Measurements from ENCODE around the gene SIPA1L3.

- TF ChIP-seq CTCF (conservative IDR thresholded peaks at IDR 0.05; ENCODE audit: low read depth in 2 of 2) = no peak
- no peak for TF ChIP-seq EZH2 (IDR thresholded peaks at IDR 0.05; ENCODE audit: low read depth, unreplicated experiment)
- TF ChIP-seq POLR2AphosphoS5 (IDR thresholded peaks at IDR 0.05; ENCODE audit: low read depth) = no peak
- no peak for TF ChIP-seq CREB1 (CRISPR knock-in tag; IDR thresholded peaks at IDR 0.05; ENCODE audit: low read depth)
- no peak for TF ChIP-seq EZH2phosphoT487 (IDR thresholded peaks at IDR 0.05; ENCODE audit: unreplicated experiment)
These were observed 44.8 kb downstream of the SIPA1L3 start for GRCh38 chr19:37951816-37952210.

Measured in GM23338 (cell line).